Nucleus accumbens (tissue), 56 donors: ENCODE data around the gene GCLM.
"Not testable (repeated sequence)": the region's sequence is repeated elsewhere in the genome, so short reads cannot be mapped to it uniquely, and the experiment has no call there.

ENCODE experiments used
- DNase-seq, 56 donors: peaks; one replicate each; lab custom pipeline; 2025; lab: John Stamatoyannopoulos, UW

The GCLM gene

GRCh38 chr1:93909146-93910050 lies at the start of gene GCLM:
GCLM (minus strand) TSS chr1:93909430; CDS start chr1:93909163, 267 bp downstream.
- DNase-seq, result peak in 55 of 56 donors; percentile 19 to 93 (median 81)

GRCh38 chr1:93958726-93959100 lies 49.5 kb upstream of the GCLM start:
- DNase-seq, result no peak

- no peak for DNase-seq
Measured at GRCh38 chr1:93958032-93958725, 48.9 kb upstream of the GCLM start.

- no peak for DNase-seq
Measured at GRCh38 chr1:93955765-93956164, 46.5 kb upstream of the GCLM start.

- not testable (repeated sequence) for DNase-seq
Measured at GRCh38 chr1:93947002-93947686, 37.9 kb upstream of the GCLM start.

- no peak for DNase-seq
Measured at GRCh38 chr1:93938461-93939145, 29.4 kb upstream of the GCLM start.

- no peak for DNase-seq
Measured at GRCh38 chr1:93937997-93938396, 28.8 kb upstream of the GCLM start.

GRCh38 chr1:93925206-93925605 lies 16.0 kb upstream of the GCLM start:
- DNase-seq, result no peak

GRCh38 chr1:93919780-93920179 lies 10.6 kb upstream of the GCLM start:
- no peak for DNase-seq

GRCh38 chr1:93917302-93917701 lies 8.1 kb upstream of the GCLM start:
- no peak for DNase-seq

- DNase-seq, result not testable (repeated sequence)
Measured at GRCh38 chr1:93910880-93911279, 1.6 kb upstream of the GCLM start.

- DNase-seq, result no peak
Measured at GRCh38 chr1:93910305-93910704, 1.1 kb upstream of the GCLM start.

GRCh38 chr1:93908394-93909145 lies 660 bp downstream of the GCLM start:
- peak in 28 of 56 donors; percentile 8 to 64 (median 29) for DNase-seq

GRCh38 chr1:93907718-93908117 lies 1.5 kb downstream of the GCLM start:
- peak in 4 of 56 donors; percentile 2 to 25 (median 14) for DNase-seq

GRCh38 chr1:93906480-93906879 lies 2.8 kb downstream of the GCLM start:
- no peak for DNase-seq

GRCh38 chr1:93905734-93906133 lies 3.5 kb downstream of the GCLM start:
- no peak for DNase-seq

GRCh38 chr1:93905051-93905450 lies 4.2 kb downstream of the GCLM start:
- no peak for DNase-seq

- no peak for DNase-seq
Measured at GRCh38 chr1:93904228-93904627, 5.0 kb downstream of the GCLM start.

GRCh38 chr1:93900723-93901504 lies 8.3 kb downstream of the GCLM start:
- no peak for DNase-seq
